Caco-2 (cell line): ENCODE results near the gene ATXN1. TPM values are rescaled to one million over a fixed set of nuclear protein-coding genes. Genes with fewer than 3 reads are reported as not detected.

Experiments used
- BruUV-seq: library from RNA; stranded (reverse); fragments of 400-500 nt; replicated peaks from 2 replicates; lab custom pipeline; 2021; lab: Mats Ljungman, UMichigan
- CTCF ChIA-PET: fragments of 300-600 bp; sonication (Branson Sonifier 250); formaldehyde crosslinking; loops from one replicate; lab custom pipeline; 2022; ENCODE audit warnings: antibody characterized with exemption; lab: Charles Lee
- POLR2A ChIA-PET: fragments of 300-600 bp; sonication (Branson Sonifier 250); formaldehyde crosslinking; loops from one replicate; lab custom pipeline; 2022; ENCODE audit warnings: antibody characterized with exemption; lab: Charles Lee
- DNase-seq, 2 experiments: peaks; one replicate each; pipeline versions ENCODE4 v3.0.0 to v3.0.0-alpha.2; 2020 to 2022
- H3K27me3 ChIP-seq: replicated peaks from 2 replicates; pipeline ENCODE4 v1.6.0; 2011; ENCODE audit warnings: low read length; ENCODE audit not compliant: control insufficient read depth, insufficient read depth
- H3K36me3 ChIP-seq: 2 replicates; pipeline ENCODE4 v1.5.1; 2011; ENCODE audit warnings: low read length; ENCODE audit not compliant: control insufficient read depth, insufficient read depth
- H3K4me1 ChIP-seq: fragments of 250-450 bp; sonication (Bioruptor Pico); 2 replicates; pipeline ENCODE4 v1.5.1; 2020; ENCODE audit warnings: mild to moderate bottlenecking
- H3K4me3 ChIP-seq: 2 replicates; pipeline ENCODE4 v1.5.1; 2011; ENCODE audit warnings: low read depth, mild to moderate bottlenecking, control low read depth, low read length
- H3K9me3 ChIP-seq: fragments of 250-450 bp; sonication (Bioruptor Pico); 2 replicates; pipeline ENCODE4 v1.5.1; 2020; ENCODE audit warnings: mild to moderate bottlenecking, moderate library complexity
- H3K27ac Mint-ChIP-seq: one replicate; pipeline ENCODE4 v1.8.0; 2022; ENCODE audit warnings: mixed read lengths; ENCODE audit not compliant: unreplicated experiment
- H3K27me3 Mint-ChIP-seq: one replicate; pipeline ENCODE4 v1.8.0; 2022; ENCODE audit warnings: mixed read lengths; ENCODE audit not compliant: insufficient read depth, unreplicated experiment
- H3K36me3 Mint-ChIP-seq: one replicate; pipeline ENCODE4 v1.8.0; 2022; ENCODE audit warnings: mild to moderate bottlenecking, mixed read lengths; ENCODE audit not compliant: insufficient read depth, unreplicated experiment
- H3K4me1 Mint-ChIP-seq: one replicate; pipeline ENCODE4 v1.8.0; 2022; ENCODE audit warnings: low read depth, mixed read lengths; ENCODE audit not compliant: unreplicated experiment
- H3K4me3 Mint-ChIP-seq: one replicate; pipeline ENCODE4 v1.8.0; 2022; ENCODE audit warnings: mild to moderate bottlenecking, moderate library complexity, mixed read lengths; ENCODE audit not compliant: unreplicated experiment
- H3K9me3 Mint-ChIP-seq: one replicate; pipeline ENCODE4 v1.8.0; 2022; ENCODE audit warnings: mixed read lengths; ENCODE audit not compliant: unreplicated experiment
- intact Hi-C: fragments of 100-400 bp; cut with micrococcal nuclease; formaldehyde crosslinking; loops from one replicate; pipeline ENCODE4 v1.10.0; 2022; ENCODE audit not compliant: unreplicated experiment
- total RNA-seq: library from RNA; stranded (reverse); gene quantifications from 2 replicates; pipeline ENCODE4 v1.2.3, GENCODE V29; 2022
- TF ChIP-seq, protein P1 (sequence below), 2 experiments: fragments of 200-600 bp in 1 of 2; IDR thresholded peaks; 1 replicate in 1 of 2; 2 replicates in 1 of 2; pipeline versions ENCODE4 v1.5.1 to v1.8.0; 2011 to 2022; ENCODE audit warnings: antibody characterized with exemption in 1 of 2, control low read depth in 1 of 2, inconsistent platforms in 1 of 2, low read depth in 1 of 2, low read length in 1 of 2, mild to moderate bottlenecking in 1 of 2, moderate library complexity in 1 of 2; ENCODE audit not compliant: insufficient read depth in 1 of 2, severe bottlenecking in 1 of 2, unreplicated experiment in 1 of 2

Gene ATXN1
- total RNA-seq, 1 experiment from 2014 or later: 14.2 TPM

- no peaks in the 10 kb centered on the region for H3K36me3 Mint-ChIP-seq
- TF ChIP-seq, protein P1, sequence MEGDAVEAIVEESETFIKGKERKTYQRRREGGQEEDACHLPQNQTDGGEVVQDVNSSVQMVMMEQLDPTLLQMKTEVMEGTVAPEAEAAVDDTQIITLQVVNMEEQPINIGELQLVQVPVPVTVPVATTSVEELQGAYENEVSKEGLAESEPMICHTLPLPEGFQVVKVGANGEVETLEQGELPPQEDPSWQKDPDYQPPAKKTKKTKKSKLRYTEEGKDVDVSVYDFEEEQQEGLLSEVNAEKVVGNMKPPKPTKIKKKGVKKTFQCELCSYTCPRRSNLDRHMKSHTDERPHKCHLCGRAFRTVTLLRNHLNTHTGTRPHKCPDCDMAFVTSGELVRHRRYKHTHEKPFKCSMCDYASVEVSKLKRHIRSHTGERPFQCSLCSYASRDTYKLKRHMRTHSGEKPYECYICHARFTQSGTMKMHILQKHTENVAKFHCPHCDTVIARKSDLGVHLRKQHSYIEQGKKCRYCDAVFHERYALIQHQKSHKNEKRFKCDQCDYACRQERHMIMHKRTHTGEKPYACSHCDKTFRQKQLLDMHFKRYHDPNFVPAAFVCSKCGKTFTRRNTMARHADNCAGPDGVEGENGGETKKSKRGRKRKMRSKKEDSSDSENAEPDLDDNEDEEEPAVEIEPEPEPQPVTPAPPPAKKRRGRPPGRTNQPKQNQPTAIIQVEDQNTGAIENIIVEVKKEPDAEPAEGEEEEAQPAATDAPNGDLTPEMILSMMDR (IDR thresholded peaks at IDR 0.05; ENCODE audit: insufficient read depth in 1 of 2, low read depth in 1 of 2, low read length in 1 of 2, severe bottlenecking in 1 of 2, unreplicated experiment in 1 of 2): no peak
Measured at GRCh38 chr6:16804546-16805242, 43.4 kb upstream of the ATXN1 start.

DNA sequence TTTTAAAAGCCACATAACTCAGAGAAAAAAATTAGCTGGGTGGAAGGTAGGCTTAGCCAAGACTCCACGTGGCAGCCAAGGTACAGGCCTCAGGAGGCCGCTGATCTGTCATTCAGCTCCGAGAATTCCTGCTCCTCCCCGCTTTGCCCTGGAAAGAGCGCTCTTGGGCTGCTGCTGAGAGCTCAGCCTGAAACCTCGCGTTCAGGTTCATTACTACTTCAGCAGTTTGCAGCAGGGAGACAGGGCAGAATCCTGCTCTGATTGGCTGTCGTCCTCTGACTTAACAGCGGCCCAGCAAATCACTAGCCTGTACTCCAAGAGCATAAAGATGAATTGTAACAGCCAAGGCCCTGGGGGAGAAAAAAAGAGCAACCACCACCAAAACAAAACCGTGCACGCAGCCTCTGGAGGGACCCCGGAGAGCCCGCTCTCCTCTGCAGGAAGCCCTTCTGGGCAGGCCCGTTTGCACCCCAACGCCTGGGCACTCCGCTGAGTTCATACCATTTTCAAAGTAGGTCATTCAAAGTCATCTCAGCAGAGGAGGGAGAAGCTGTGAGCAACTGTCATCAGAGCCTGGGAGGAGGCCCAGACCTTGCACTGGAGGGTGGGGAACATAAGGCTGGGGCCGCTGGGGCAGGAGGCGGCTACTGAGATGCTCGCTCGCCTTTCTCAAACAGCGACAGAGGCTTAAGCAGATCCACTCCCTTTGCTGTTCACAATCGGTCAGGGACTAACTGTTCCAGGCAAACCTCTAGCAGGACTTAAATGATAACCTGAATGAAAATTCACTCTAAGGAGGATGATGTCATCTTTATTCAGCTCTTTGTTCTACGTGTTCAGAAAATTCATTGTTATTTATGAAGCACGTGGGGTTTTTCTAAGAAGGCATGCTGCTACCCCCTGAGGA lies 42.3 kb upstream of the ATXN1 start:
- intact Hi-C loops: no loop called here
- Mint-ChIP-seq H3K9me3 (peaks cover 3% of the 10 kb centered on the region), H3K27me3 (no peaks in the 10 kb centered on the region), H3K36me3 (no peaks in the 10 kb centered on the region), H3K4me3 (no peak overlapping the region), H3K27ac (no peak overlapping the region), H3K4me1 (peaks cover 13% of the 10 kb centered on the region)
- BruUV-seq: no TSS peak
- ChIA-PET CTCF (no interaction called here), POLR2A (no interaction called here)
- H3K4me1 ChIP-seq: no peaks in the 10 kb centered on the region
- H3K27me3 ChIP-seq: no peaks in the 10 kb centered on the region
- DNase-seq: no peak
- H3K36me3 ChIP-seq: no peaks in the 10 kb centered on the region
- no peaks in the 10 kb centered on the region for H3K9me3 ChIP-seq
- TF ChIP-seq, protein P1 (IDR thresholded peaks at IDR 0.05; ENCODE audit: insufficient read depth in 1 of 2, low read depth in 1 of 2, low read length in 1 of 2, severe bottlenecking in 1 of 2, unreplicated experiment in 1 of 2): no peak
- no peak overlapping the region for H3K4me3 ChIP-seq

More at GRCh38 chr6:16804546-16805242, 43.4 kb upstream of the ATXN1 start:
- no peak overlapping the region for H3K4me3 ChIP-seq
- CTCF ChIA-PET: no interaction called here
- Mint-ChIP-seq H3K4me3 (no peak overlapping the region), H3K27me3 (no peaks in the 10 kb centered on the region), H3K9me3 (peaks cover 15% of the 10 kb centered on the region), H3K27ac (no peak overlapping the region), H3K4me1 (peaks cover 13% of the 10 kb centered on the region)
- no peaks in the 10 kb centered on the region for H3K4me1 ChIP-seq
- intact Hi-C loops: no loop called here
- no peaks in the 10 kb centered on the region for H3K36me3 ChIP-seq
- DNase-seq: no peak
- BruUV-seq: no TSS peak
- POLR2A ChIA-PET: no interaction called here
- no peaks in the 10 kb centered on the region for H3K27me3 ChIP-seq
- no peaks in the 10 kb centered on the region for H3K9me3 ChIP-seq

DNA sequence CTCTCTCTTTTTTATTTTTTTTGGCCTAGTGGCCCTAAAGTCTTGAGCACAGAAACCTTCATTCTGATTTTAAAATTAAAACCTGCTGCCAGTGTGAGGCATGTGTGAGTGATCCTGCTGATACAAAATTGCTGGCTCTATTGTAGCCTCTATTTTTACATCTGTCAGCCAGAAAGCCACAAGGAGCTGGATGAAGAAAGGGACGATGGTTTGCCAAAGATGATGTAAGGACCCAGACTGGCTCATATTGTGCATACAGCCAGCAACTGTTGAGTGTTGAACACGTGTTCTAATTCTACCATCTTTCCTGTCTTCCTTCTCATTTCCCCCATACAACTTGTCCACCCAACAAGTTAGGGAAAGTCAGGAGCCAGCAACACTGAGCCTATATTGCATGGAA lies 40.8 kb upstream of the ATXN1 start:
- H3K27ac Mint-ChIP-seq: no peak overlapping the region
- Histone ChIP-seq H3K36me3 (no peaks in the 10 kb centered on the region), H3K4me1 (no peaks in the 10 kb centered on the region), H3K4me3 (no peak overlapping the region), H3K9me3 (no peaks in the 10 kb centered on the region), H3K27me3 (no peaks in the 10 kb centered on the region)
- no peaks in the 10 kb centered on the region for H3K9me3 Mint-ChIP-seq
- H3K36me3 Mint-ChIP-seq: no peaks in the 10 kb centered on the region
- DNase-seq: no peak
- POLR2A ChIA-PET: no interaction called here
- no peaks in the 10 kb centered on the region for H3K27me3 Mint-ChIP-seq
- no peak overlapping the region for H3K4me3 Mint-ChIP-seq
- peaks cover 6% of the 10 kb centered on the region for H3K4me1 Mint-ChIP-seq
- TF ChIP-seq, protein P1 (IDR thresholded peaks at IDR 0.05; ENCODE audit: insufficient read depth in 1 of 2, low read depth in 1 of 2, low read length in 1 of 2, severe bottlenecking in 1 of 2, unreplicated experiment in 1 of 2): no peak
- no TSS peak for BruUV-seq
- intact Hi-C loops: no loop called here
- CTCF ChIA-PET: no interaction called here
